PC-3 (cell line): ENCODE measurements around the gene SLC7A9. TPM values are rescaled to one million over a fixed set of nuclear protein-coding genes. Genes with fewer than 3 reads are reported as not detected.

Experiments used
- ATAC-seq: fragments of 200-7000 bp; cut with Tn5 transposase; 2 replicates; pipeline ENCODE4 v1.9.1; 2020; ENCODE audit warnings: mild to moderate bottlenecking, moderate library complexity
- BruUV-seq: library from RNA; stranded (reverse); fragments of 400-500 nt; replicated peaks from 2 replicates; lab custom pipeline; 2021; lab: Mats Ljungman, UMichigan
- CTCF ChIA-PET: fragments of 300-600 bp; sonication (Branson Sonifier 250); formaldehyde crosslinking; loops from one replicate; lab custom pipeline; 2022; ENCODE audit warnings: antibody characterized with exemption; lab: Charles Lee
- POLR2A ChIA-PET: fragments of 300-600 bp; sonication (Branson Sonifier 250); formaldehyde crosslinking; loops from one replicate; lab custom pipeline; 2022; ENCODE audit warnings: antibody characterized with exemption; ENCODE audit not compliant: unreplicated experiment; lab: Charles Lee
- DNase-seq: peaks from one replicate; pipeline ENCODE4 v3.0.0-alpha.2; 2015
- H2AFZ ChIP-seq: fragments of 300-600 bp; sonication (generic); 2 replicates; pipeline ENCODE4 v1.6.0; 2016; ENCODE audit warnings: antibody characterized with exemption, low read length
- H3F3A ChIP-seq: fragments of 300-600 bp; sonication (generic); one replicate; pipeline ENCODE4 v1.6.0; 2017; ENCODE audit warnings: antibody characterized with exemption, low read length, control low read depth, mild to moderate bottlenecking; ENCODE audit not compliant: unreplicated experiment
- H3K27ac ChIP-seq: fragments of 300-600 bp; sonication (generic); 2 replicates; pipeline ENCODE4 v1.5.1; 2016; ENCODE audit warnings: mild to moderate bottlenecking, low read length
- H3K27me3 ChIP-seq: fragments of 300-600 bp; sonication (generic); 2 replicates; pipeline ENCODE4 v1.6.1; 2016; ENCODE audit warnings: low read length, mixed read lengths
- H3K36me3 ChIP-seq: fragments of 300-600 bp; sonication (generic); 2 replicates; pipeline ENCODE4 v1.6.1; 2016; ENCODE audit warnings: low read depth, mixed run types, low read length, mixed read lengths
- H3K4me1 ChIP-seq: fragments of 300-600 bp; sonication (generic); 2 replicates; pipeline ENCODE4 v1.5.1; 2016; ENCODE audit warnings: low read length; ENCODE audit not compliant: insufficient read depth
- H3K4me2 ChIP-seq: fragments of 300-600 bp; sonication (generic); 2 replicates; pipeline ENCODE4 v1.6.0; 2016; ENCODE audit warnings: low read length
- H3K4me3 ChIP-seq: fragments of 300-600 bp; sonication (generic); 2 replicates; pipeline ENCODE4 v1.5.1; 2016; ENCODE audit warnings: mild to moderate bottlenecking, low read length, mixed read lengths
- H3K79me2 ChIP-seq: fragments of 300-600 bp; sonication (generic); 2 replicates; pipeline ENCODE4 v1.6.1; 2017; ENCODE audit warnings: low read length, mixed read lengths
- H3K9ac ChIP-seq: fragments of 300-600 bp; sonication (generic); 2 replicates; pipeline ENCODE4 v1.6.0; 2016; ENCODE audit warnings: mild to moderate bottlenecking, low read length
- H3K9me2 ChIP-seq: fragments of 300-600 bp; sonication (generic); replicated peaks from 2 replicates; pipeline ENCODE4 v1.6.1; 2016; ENCODE audit warnings: mixed run types, low read length, mixed read lengths
- H3K9me3 ChIP-seq: fragments of 300-600 bp; sonication (generic); 2 replicates; pipeline ENCODE4 v1.6.1; 2016; ENCODE audit warnings: low read length, mixed read lengths
- H4K20me1 ChIP-seq: fragments of 300-600 bp; sonication (generic); 2 replicates; pipeline ENCODE4 v1.6.1; 2016; ENCODE audit warnings: low read length, mixed read lengths
- CTCF ChIP-seq: fragments of 300-600 bp; sonication (generic); conservative IDR thresholded peaks from 2 replicates; pipeline ENCODE4 v1.5.1; 2017; ENCODE audit warnings: antibody characterized with exemption, low read depth, mild to moderate bottlenecking, low read length
- EZH2 ChIP-seq: fragments of 300-600 bp; sonication (generic); IDR thresholded peaks from one replicate; pipeline ENCODE4 v1.6.1; 2017; ENCODE audit warnings: antibody characterized with exemption, mild to moderate bottlenecking, low read length; ENCODE audit not compliant: unreplicated experiment
- EZH2phosphoT487 ChIP-seq: fragments of 300-600 bp; sonication (generic); IDR thresholded peaks from 2 replicates; pipeline ENCODE4 v1.6.1; 2018; ENCODE audit warnings: mild to moderate bottlenecking, antibody characterized with exemption, low read length, borderline replicate concordance
- intact Hi-C: fragments of 100-400 bp; cut with micrococcal nuclease; formaldehyde crosslinking; loops from 2 replicates; pipeline ENCODE4 v1.9.0; 2023
- total RNA-seq: library from RNA; depleted of rRNA; stranded (reverse); fragments of >200 nt; gene quantifications from 2 replicates; pipeline ENCODE4 v1.2.3, GENCODE V29; 2014

The SLC7A9 gene
- total RNA-seq, 1 experiment from 2014 or later, result not detected

- ATAC-seq (no peak), DNase-seq (no peak)
- Histone ChIP-seq H3K36me3 (no peaks in the 10 kb centered on the region), H3K79me2 (no peaks in the 10 kb centered on the region), H3K27ac (no peak overlapping the region), H4K20me1 (no peaks in the 10 kb centered on the region), H3K9me2 (no peaks in the 10 kb centered on the region), H3K9me3 (no peaks in the 10 kb centered on the region), H3K4me3 (no peak overlapping the region), H2AFZ (no peak overlapping the region), H3K27me3 (no peaks in the 10 kb centered on the region), H3K4me2 (no peak overlapping the region), H3K4me1 (no peaks in the 10 kb centered on the region), H3K9ac (no peak overlapping the region), H3F3A (no peaks in the 10 kb centered on the region)
- ChIA-PET POLR2A (no interaction called here), CTCF (no interaction called here)
- no TSS peak for BruUV-seq
- no peak for TF ChIP-seq EZH2phosphoT487
- TF ChIP-seq CTCF, result no peak
- intact Hi-C loops, result no loop called here
Measured at GRCh38 chr19:32908641-32909190, 39.1 kb upstream of the SLC7A9 start.

- no peaks in the 10 kb centered on the region for H3K79me2 ChIP-seq
- H3K4me3 ChIP-seq, result no peak overlapping the region
- no peak overlapping the region for H3K9ac ChIP-seq
- no peaks in the 10 kb centered on the region for H3K36me3 ChIP-seq
- no peaks in the 10 kb centered on the region for H4K20me1 ChIP-seq
- no peaks in the 10 kb centered on the region for H3K4me1 ChIP-seq
- DNase-seq (no peak), ATAC-seq (no peak)
- no peak overlapping the region for H2AFZ ChIP-seq
- no peak overlapping the region for H3K27ac ChIP-seq
- no TSS peak for BruUV-seq
- no peaks in the 10 kb centered on the region for H3F3A ChIP-seq
- H3K4me2 ChIP-seq, result no peak overlapping the region
- TF ChIP-seq CTCF (no peak), EZH2phosphoT487 (no peak)
- intact Hi-C loops, result no loop called here
- H3K9me3 ChIP-seq, result no peaks in the 10 kb centered on the region
- no peaks in the 10 kb centered on the region for H3K9me2 ChIP-seq
- ChIA-PET POLR2A (no interaction called here), CTCF (no interaction called here)
- H3K27me3 ChIP-seq, result no peaks in the 10 kb centered on the region
Measured at GRCh38 chr19:32902448-32902847, 32.9 kb upstream of the SLC7A9 start.

DNA sequence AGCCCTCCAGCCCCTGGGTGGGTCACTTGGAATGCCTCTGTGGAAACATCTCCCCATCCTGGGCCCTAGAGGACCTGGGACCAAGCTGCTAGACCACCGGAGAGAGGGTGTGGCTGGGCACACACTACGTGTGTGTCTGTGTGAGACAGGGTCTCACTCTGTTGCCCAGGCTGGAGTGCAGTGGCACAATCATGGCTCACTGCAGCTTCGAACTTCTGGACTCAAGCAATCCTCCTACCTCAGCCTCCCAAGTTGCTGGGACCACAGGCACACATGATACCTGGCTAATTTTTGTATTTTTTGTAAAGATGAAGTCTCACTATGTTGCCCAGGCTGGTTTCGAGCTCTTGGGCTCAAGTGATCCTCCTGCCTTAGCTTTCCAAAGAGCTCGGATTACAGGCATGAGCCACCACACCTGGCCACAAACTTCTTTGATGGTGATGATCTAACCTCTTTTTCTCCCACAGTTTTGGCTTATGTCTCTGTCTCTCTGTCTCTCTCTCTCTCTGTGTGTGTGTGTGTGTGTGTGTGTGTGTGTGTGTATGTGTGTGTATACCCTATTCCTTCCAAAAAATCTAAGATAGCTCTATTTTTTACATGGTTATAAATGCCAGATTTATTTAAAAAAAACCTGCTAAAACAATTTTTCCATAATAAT lies 32.1 kb upstream of the SLC7A9 start:
- no peaks in the 10 kb centered on the region for H3K36me3 ChIP-seq
- no TSS peak for BruUV-seq
- no peak for ATAC-seq
- no peaks in the 10 kb centered on the region for H3K9me2 ChIP-seq
- H3K9me3 ChIP-seq, result no peaks in the 10 kb centered on the region
- CTCF ChIA-PET, result interaction anchor here (0.7 kb wide), 1 partner anchor 302 kb away, joined by 7 read pairs; no protein-coding TSS in a partner anchor
- no peak overlapping the region for H3K4me2 ChIP-seq
- peak; percentile 15 for DNase-seq
- no peaks in the 10 kb centered on the region for H4K20me1 ChIP-seq
- TF ChIP-seq EZH2phosphoT487 (no peak), EZH2 (no peak), CTCF (no peak)
- H3K9ac ChIP-seq, result no peak overlapping the region
- POLR2A ChIA-PET, result no interaction called here
- H2AFZ ChIP-seq, result no peak overlapping the region
- no peak overlapping the region for H3K27ac ChIP-seq
- H3K79me2 ChIP-seq, result no peaks in the 10 kb centered on the region
- no peak overlapping the region for H3K4me3 ChIP-seq
- H3K27me3 ChIP-seq, result no peaks in the 10 kb centered on the region
- intact Hi-C loops, result no loop called here
- no peaks in the 10 kb centered on the region for H3F3A ChIP-seq
- H3K4me1 ChIP-seq, result no peaks in the 10 kb centered on the region
